Posterior vena cava (tissue), 2 donors: ENCODE measurements around the gene DVL1. TPM values are rescaled to one million over a fixed set of nuclear protein-coding genes. Genes with fewer than 3 reads are reported as not detected.
"Not testable (repeated sequence)": the region's sequence is repeated elsewhere in the genome, so short reads cannot be mapped to it uniquely, and the experiment has no call there.

Experiments used
- DNase-seq: peaks from one replicate; pipeline ENCODE4 v3.0.0-alpha.2; 2020; ENCODE audit warnings: low spot score
- intact Hi-C, 2 donors: fragments of 100-400 bp; cut with DNase I; formaldehyde crosslinking; loops; one replicate each; pipeline versions ENCODE4 v1.14.1 to v1.14.2; 2022 to 2023
- total RNA-seq, 2 donors: library from RNA; stranded (reverse); fragmentation: NEBNext Ultra II Directional; extraction: Animal tissue kit (Norgen Biotek cat#: 25700); gene quantifications; one replicate each; pipeline ENCODE4 v1.2.1, GENCODE V29; 2021
- donor health status: DM: yes; HTN: yes; CAD: no.
- donor health status: DM: yes; HTN: yes; CAD: no.

DVL1 gene
- total RNA-seq, 2 donors from 2014 or later, result 45.9 to 61.9 TPM

GRCh38 chr1:1318777-1319645 lies 30.2 kb downstream of the DVL1 start:
- DNase-seq, result no peak
- intact Hi-C loops, result no loop called here

- intact Hi-C loops, result no loop called here
- DNase-seq, result peak; percentile 94
Measured at GRCh38 chr1:1318131-1318652, 31.0 kb downstream of the DVL1 start.

GRCh38 chr1:1317420-1317819 lies 31.8 kb downstream of the DVL1 start:
- DNase-seq, result no peak
- intact Hi-C loops, result no loop called here

GRCh38 chr1:1316199-1316598 lies 33.0 kb downstream of the DVL1 start:
- intact Hi-C loops, DNase-seq: not testable (repeated sequence)

GRCh38 chr1:1315435-1315954 lies 33.7 kb downstream of the DVL1 start:
- no peak for DNase-seq
- intact Hi-C loops, result no loop called here

- intact Hi-C loops, result loop anchor here in 1 of 2 donors (5.0 kb wide), 1 partner anchor 32 kb away; the partner anchor contains the start of gene DVL1
- DNase-seq, result no peak
Measured at GRCh38 chr1:1314678-1315335, 34.4 kb downstream of the DVL1 start.

- intact Hi-C loops, result loop anchor here in 1 of 2 donors (5.0 kb wide), 1 partner anchor 33 kb away; the partner anchor contains the start of gene DVL1
- no peak for DNase-seq
Measured at GRCh38 chr1:1314237-1314586, 35.0 kb downstream of the DVL1 start.

- intact Hi-C loops, result loop anchor here in 1 of 2 donors (5.0 kb wide), 1 partner anchor 34 kb away; the partner anchor contains the start of gene DVL1
Measured at GRCh38 chr1:1313500-1314236, 35.5 kb downstream of the DVL1 start.

GRCh38 chr1:1312450-1313314 lies 36.5 kb downstream of the DVL1 start:
- DNase-seq, result no peak

More at GRCh38 chr1:1313500-1314236, 35.5 kb downstream of the DVL1 start:
- no peak for DNase-seq

GRCh38 chr1:1311107-1312104 lies 37.8 kb downstream of the DVL1 start:
- intact Hi-C loops, result loop anchor here in 1 of 2 donors (5.0 kb wide), 1 partner anchor 36 kb away; the partner anchor contains the start of gene DVL1
- no peak for DNase-seq

More at GRCh38 chr1:1312450-1313314, 36.5 kb downstream of the DVL1 start:
- intact Hi-C loops, result loop anchor here in 1 of 2 donors (5.0 kb wide), 1 partner anchor 35 kb away; the partner anchor contains the start of gene DVL1

GRCh38 chr1:1310476-1311053 lies 38.7 kb downstream of the DVL1 start:
- intact Hi-C loops, result loop anchor here in 1 of 2 donors (5.0 kb wide), 1 partner anchor 37 kb away; the partner anchor contains the start of gene DVL1

GRCh38 chr1:1310109-1310385 lies 39.2 kb downstream of the DVL1 start:
- intact Hi-C loops, result loop anchor here in 1 of 2 donors (5.0 kb wide), 1 partner anchor 37 kb away; the partner anchor contains the start of gene DVL1
- no peak for DNase-seq

More at GRCh38 chr1:1310476-1311053, 38.7 kb downstream of the DVL1 start:
- no peak for DNase-seq

GRCh38 chr1:1309251-1310108 lies 39.7 kb downstream of the DVL1 start:
- intact Hi-C loops, result loop anchor here in 1 of 2 donors (5.0 kb wide), 1 partner anchor 38 kb away; the partner anchor contains the start of gene DVL1
- no peak for DNase-seq

GRCh38 chr1:1308756-1309250 lies 40.4 kb downstream of the DVL1 start:
- intact Hi-C loops, result no loop called here
- DNase-seq, result no peak
